H1 (cell line): ENCODE results near the gene ARHGAP32. TPM values are rescaled to one million over a fixed set of nuclear protein-coding genes. Genes with fewer than 3 reads are reported as not detected.

ENCODE experiments used
- RFX5 ChIP-seq: IDR thresholded peaks from 2 replicates; pipeline ENCODE4 v1.6.1; 2011; ENCODE audit warnings: low read depth, low read length, improper control_type of control experiment, borderline replicate concordance
- RNF2 ChIP-seq: fragments of 200-900, 300-1000 bp; sonication (generic); IDR thresholded peaks from 2 replicates; pipeline ENCODE4 v1.7.1; 2016; ENCODE audit warnings: borderline replicate concordance, low read depth, mild to moderate bottlenecking, antibody characterized with exemption, low read length; ENCODE audit not compliant: poor library complexity, severe bottlenecking; ENCODE audit errors: missing control alignments
- polyA plus RNA-seq, 7 experiments: library from polyadenylated mRNA; depleted of rRNA in 3 of 7; stranded (reverse) in 5 of 7; unstranded in 2 of 7; fragments of >200 nt in 5 of 7; fragments of 200-250 nt in 2 of 7; gene quantifications; 1 replicate in 5 of 7; 2 replicates in 1 of 7; 4 replicates in 1 of 7; pipeline versions ENCODE4 v1.2.1 to v1.2.3, GENCODE V29; 2011 to 2013; ENCODE audit warnings: missing spikeins in 2 of 7, mixed read lengths in 2 of 7
- total RNA-seq: library from RNA; stranded (reverse); fragmentation: NEBNext Ultra II Directional; extraction: Animal tissue kit (Norgen Biotek cat#: 25700); gene quantifications from 2 replicates; pipeline ENCODE4 v1.2.1, GENCODE V29; 2021

ARHGAP32 gene
- total and polyA plus RNA-seq, 2 of the 8 experiments (the other 6 are each of a cell fraction or from before 2014, with no cell fraction given) = 13.7 to 30.0 TPM

DNA sequence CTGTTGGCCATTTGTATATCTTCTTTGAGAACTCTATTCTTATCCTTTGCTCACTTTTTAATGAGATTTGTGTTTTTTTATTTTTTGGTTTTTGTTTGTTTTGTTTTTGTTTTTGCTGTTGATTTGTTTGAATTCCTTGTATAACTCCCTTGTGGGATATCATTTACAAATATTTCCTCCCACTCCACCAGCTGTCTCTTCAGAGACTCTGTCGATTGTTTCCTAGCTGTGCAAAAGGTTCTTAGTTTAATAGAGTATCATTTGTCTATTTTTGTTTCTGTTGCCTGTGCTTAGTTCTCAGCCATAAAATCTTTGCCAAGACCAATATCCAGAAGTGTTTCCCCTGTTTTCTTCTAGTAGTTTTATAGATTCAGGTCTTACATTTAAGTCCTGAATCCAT lies 82.4 kb downstream of the ARHGAP32 start (continued):
- no peak for TF ChIP-seq RNF2
- no peak for TF ChIP-seq RFX5
